H1 (cell line): ENCODE data around the gene FREM2. TPM values are rescaled to one million over a fixed set of nuclear protein-coding genes. Genes with fewer than 3 reads are reported as not detected.

ENCODE experiments used
- CTCF ChIA-PET: fragments of 300-600 bp; sonication (Branson Sonifier 250); formaldehyde crosslinking; loops from one replicate; lab custom pipeline; 2021; ENCODE audit not compliant: partially characterized antibody; lab: Charles Lee
- POLR2A ChIA-PET: fragments of 300-600 bp; sonication (Branson Sonifier 250); formaldehyde crosslinking; loops from one replicate; lab custom pipeline; 2021; ENCODE audit warnings: inconsistent platforms; ENCODE audit not compliant: partially characterized antibody; lab: Charles Lee
- DNase-seq, 2 experiments: peaks; one replicate each; pipeline versions ENCODE4 v3.0.0 to v3.0.0-alpha.2; 2010 to 2022; ENCODE audit warnings: low spot score in 2 of 2, low read depth in 1 of 2, mixed read lengths in 1 of 2
- FAIRE-seq: peaks from 2 replicates; lab custom pipeline; 2011; peaks lifted over from hg19 to GRCh38; lab: Jason Lieb, UNC
- H2AFZ ChIP-seq: 2 replicates; pipeline ENCODE4 v1.8.1; 2012; ENCODE audit warnings: low read length, inconsistent platforms
- H2AK5ac ChIP-seq: 2 replicates; pipeline ENCODE4 v1.6.1; 2013; ENCODE audit warnings: low read depth, low read length
- H2BK120ac ChIP-seq: replicated peaks from 2 replicates; pipeline ENCODE3; 2013; ENCODE audit warnings: low read depth, low read length, inconsistent platforms
- H2BK12ac ChIP-seq: 2 replicates; pipeline ENCODE4 v1.6.1; 2013; ENCODE audit warnings: low read depth, low read length
- H2BK15ac ChIP-seq: 2 replicates; pipeline ENCODE4 v1.6.1; 2013; ENCODE audit warnings: low read length
- H2BK20ac ChIP-seq: 2 replicates; pipeline ENCODE4 v1.6.1; 2013; ENCODE audit warnings: low read length
- H2BK5ac ChIP-seq: 2 replicates; pipeline ENCODE4 v1.6.1; 2013; ENCODE audit warnings: low read depth, low read length
- H3K14ac ChIP-seq: 2 replicates; pipeline ENCODE4 v1.6.1; 2013; ENCODE audit warnings: inconsistent platforms; ENCODE audit not compliant: insufficient read length
- H3K18ac ChIP-seq: 2 replicates; pipeline ENCODE4 v1.6.1; 2013; ENCODE audit warnings: low read length; ENCODE audit errors: extremely low read depth
- H3K23ac ChIP-seq: 2 replicates; pipeline ENCODE4 v1.6.1; 2013; ENCODE audit warnings: inconsistent platforms; ENCODE audit not compliant: insufficient read length
- H3K23me2 ChIP-seq: 2 replicates; pipeline ENCODE4 v1.6.1; 2013; ENCODE audit warnings: low read depth, low read length
- H3K27ac ChIP-seq: 2 replicates; pipeline ENCODE4 v1.6.1; 2011; ENCODE audit warnings: low read depth, low read length, inconsistent platforms
- H3K27me3 ChIP-seq, 4 experiments: replicated peaks in 1 of 4; 1 replicate in 1 of 4; 2 replicates in 3 of 4; pipeline versions ENCODE4 v1.6.1 to v1.8.1; 2011 to 2013; ENCODE audit warnings: low read length in 3 of 4, mild to moderate bottlenecking in 3 of 4, inconsistent platforms in 2 of 4, mixed read lengths in 2 of 4, moderate library complexity in 1 of 4; ENCODE audit not compliant: control insufficient read depth in 3 of 4, insufficient read depth in 3 of 4; ENCODE audit errors: extremely low read depth in 1 of 4
- H3K36me3 ChIP-seq, 4 experiments: 2 replicates each; pipeline versions ENCODE4 v1.6.1 to v1.8.1; 2011 to 2013; ENCODE audit warnings: mild to moderate bottlenecking in 4 of 4, low read length in 3 of 4, moderate library complexity in 2 of 4, control low read depth in 1 of 4, inconsistent platforms in 1 of 4; ENCODE audit not compliant: insufficient read depth in 4 of 4, control insufficient read depth in 2 of 4
- H3K4ac ChIP-seq: replicated peaks from 2 replicates; pipeline ENCODE3; 2013; ENCODE audit warnings: low read length, low read depth, mixed read lengths, inconsistent platforms; ENCODE audit not compliant: insufficient read length
- H3K4me1 ChIP-seq, 4 experiments: replicated peaks in 1 of 4; 1 replicate in 1 of 4; 2 replicates in 3 of 4; pipeline versions ENCODE4 v1.6.1 to v1.8.1; 2011 to 2013; ENCODE audit warnings: low read length in 3 of 4, inconsistent platforms in 2 of 4, mixed read lengths in 1 of 4; ENCODE audit not compliant: insufficient read depth in 4 of 4, control insufficient read depth in 3 of 4
- H3K4me2 ChIP-seq, 2 experiments: 2 replicates each; pipeline versions ENCODE4 v1.6.1 to v1.8.1; 2011 to 2013; ENCODE audit warnings: low read depth in 2 of 2, low read length in 2 of 2, control low read depth in 1 of 2, inconsistent platforms in 1 of 2, mild to moderate bottlenecking in 1 of 2; ENCODE audit not compliant: insufficient read depth in 1 of 2
- H3K4me3 ChIP-seq, 4 experiments: fragments of 200-600, 300-600 bp in 1 of 4; sonication (generic), shearing (Covaris generic), sonication (Bioruptor Twin) in 1 of 4; 2 replicates each; pipeline versions ENCODE4 v1.5.1 to v1.8.1; 2011 to 2016; ENCODE audit warnings: low read length in 4 of 4, low read depth in 3 of 4, control low read depth in 2 of 4, inconsistent platforms in 2 of 4, mild to moderate bottlenecking in 2 of 4, mixed read lengths in 1 of 4, moderate library complexity in 1 of 4; ENCODE audit not compliant: insufficient read depth in 2 of 4; ENCODE audit errors: extremely low read depth in 1 of 4
- H3K56ac ChIP-seq: replicated peaks from 2 replicates; pipeline ENCODE3; 2013; ENCODE audit warnings: low read depth, mild to moderate bottlenecking, mixed read lengths, low read length, inconsistent platforms; ENCODE audit not compliant: insufficient read length
- H3K79me1 ChIP-seq: 2 replicates; pipeline ENCODE4 v1.6.1; 2013; ENCODE audit warnings: low read depth, low read length, control low read depth
- H3K79me2 ChIP-seq, 2 experiments: 2 replicates each; pipeline versions ENCODE4 v1.6.1 to v1.8.1; 2012 to 2013; ENCODE audit warnings: low read length in 2 of 2, mild to moderate bottlenecking in 2 of 2, inconsistent platforms in 1 of 2; ENCODE audit not compliant: insufficient read depth in 2 of 2, control insufficient read depth in 1 of 2
- H3K9ac ChIP-seq, 4 experiments: replicated peaks in 1 of 4; 1 replicate in 1 of 4; 2 replicates in 3 of 4; pipeline versions ENCODE4 v1.6.1 to v1.8.1; 2011 to 2013; ENCODE audit warnings: low read depth in 3 of 4, low read length in 3 of 4, control low read depth in 2 of 4, mild to moderate bottlenecking in 2 of 4, moderate library complexity in 2 of 4, inconsistent platforms in 1 of 4; ENCODE audit errors: extremely low read depth in 1 of 4
- H3K9me3 ChIP-seq, 2 experiments: 2 replicates each; pipeline versions ENCODE4 v1.6.1 to v1.8.1; 2012 to 2013; ENCODE audit warnings: mild to moderate bottlenecking in 2 of 2, moderate library complexity in 2 of 2, control low read depth in 1 of 2, inconsistent platforms in 1 of 2, low read depth in 1 of 2, low read length in 1 of 2, mixed read lengths in 1 of 2; ENCODE audit not compliant: insufficient read depth in 2 of 2
- H4K20me1 ChIP-seq, 2 experiments: replicated peaks in 1 of 2; 2 replicates each; pipeline versions ENCODE3 to v1.8.1; 2011 to 2013; ENCODE audit warnings: inconsistent platforms in 2 of 2, low read length in 2 of 2, mild to moderate bottlenecking in 1 of 2; ENCODE audit not compliant: insufficient read depth in 2 of 2, control insufficient read depth in 1 of 2
- H4K5ac ChIP-seq: 2 replicates; pipeline ENCODE4 v1.6.1; 2013; ENCODE audit warnings: low read length, low read depth, mixed read lengths, inconsistent platforms; ENCODE audit not compliant: insufficient read length
- H4K8ac ChIP-seq: 2 replicates; pipeline ENCODE4 v1.8.0; 2013; ENCODE audit warnings: mild to moderate bottlenecking, moderate library complexity, low read length, inconsistent platforms; ENCODE audit not compliant: insufficient read depth; ENCODE audit errors: extremely low read depth
- H4K91ac ChIP-seq: replicated peaks from 2 replicates; pipeline ENCODE3; 2013; ENCODE audit warnings: low read length, mixed read lengths, inconsistent platforms; ENCODE audit not compliant: insufficient read length
- CEBPB ChIP-seq: IDR thresholded peaks from 2 replicates; pipeline ENCODE4 v1.6.1; 2012; ENCODE audit warnings: low read depth, low read length
- EP300 ChIP-seq, 2 experiments: IDR thresholded peaks; 1 replicate in 1 of 2; 2 replicates in 1 of 2; pipeline ENCODE4 v1.6.1; 2011 to 2012; ENCODE audit warnings: low read depth in 2 of 2, low read length in 2 of 2, mild to moderate bottlenecking in 2 of 2, borderline replicate concordance in 1 of 2, inconsistent platforms in 1 of 2, moderate library complexity in 1 of 2
- NANOG ChIP-seq: IDR thresholded peaks from 2 replicates; pipeline ENCODE4 v1.6.1; 2011; ENCODE audit warnings: low read length, low read depth, mild to moderate bottlenecking, inconsistent platforms; ENCODE audit not compliant: insufficient read depth, poor library complexity, severe bottlenecking
- POLR2A ChIP-seq, 2 experiments: IDR thresholded peaks; 1 replicate in 1 of 2; 2 replicates in 1 of 2; pipeline ENCODE4 v1.6.1; 2011; ENCODE audit warnings: low read depth in 2 of 2, low read length in 2 of 2, mild to moderate bottlenecking in 2 of 2; ENCODE audit errors: control extremely low read depth in 1 of 2
- SAP30 ChIP-seq: fragments of 300-600 bp; sonication (generic); IDR thresholded peaks from 2 replicates; pipeline ENCODE4 v1.7.1; 2012; ENCODE audit warnings: low read length, moderate library complexity, mild to moderate bottlenecking, inconsistent platforms; ENCODE audit not compliant: insufficient read depth, insufficient replicate concordance
- SIX5 ChIP-seq: IDR thresholded peaks from 2 replicates; pipeline ENCODE4 v1.6.1; 2011; ENCODE audit warnings: mild to moderate bottlenecking, low read depth, low read length
- SP1 ChIP-seq: IDR thresholded peaks from 2 replicates; pipeline ENCODE4 v1.6.1; 2011; ENCODE audit warnings: low read depth, low read length
- SP4 ChIP-seq: IDR thresholded peaks from 2 replicates; pipeline ENCODE4 v1.6.1; 2012; ENCODE audit warnings: low read length, inconsistent platforms
- TAF7 ChIP-seq: optimal IDR thresholded peaks from 2 replicates; pipeline ENCODE3; 2011; ENCODE audit warnings: low read depth, mild to moderate bottlenecking, inconsistent platforms, low read length, moderate library complexity, borderline replicate concordance
- TBP ChIP-seq: IDR thresholded peaks from 2 replicates; pipeline ENCODE4 v1.6.1; 2011; ENCODE audit warnings: low read depth, low read length, improper control_type of control experiment
- USF2 ChIP-seq: IDR thresholded peaks from 2 replicates; pipeline ENCODE4 v1.6.1; 2011; ENCODE audit warnings: low read length, improper control_type of control experiment
- YY1 ChIP-seq: IDR thresholded peaks from 2 replicates; pipeline ENCODE4 v1.6.1; 2011; ENCODE audit warnings: low read depth, mild to moderate bottlenecking, low read length
- WGBS, 2 experiments: shearing (Covaris generic) in 1 of 2; methylation state at CpG; one replicate each; pipeline versions ENCODE4 v1.1.6 to v1.1.7; 2013 to 2015; ENCODE audit warnings: low lambda C conversion rate in 2 of 2, mixed read lengths in 2 of 2, inconsistent platforms in 1 of 2, low coverage in 1 of 2, missing lambda C conversion rate in 1 of 2; ENCODE audit not compliant: insufficient replicate concordance in 2 of 2, insufficient coverage in 1 of 2, insufficient read length in 1 of 2; ENCODE audit errors: extremely low coverage in 1 of 2, missing lambda C conversion rate in 1 of 2; 5-methylcytosine and 5-hydroxymethylcytosine counted together
- polyA plus RNA-seq, 7 experiments: library from polyadenylated mRNA; depleted of rRNA in 3 of 7; stranded (reverse) in 5 of 7; unstranded in 2 of 7; fragments of >200 nt in 5 of 7; fragments of 200-250 nt in 2 of 7; gene quantifications; 1 replicate in 5 of 7; 2 replicates in 1 of 7; 4 replicates in 1 of 7; pipeline versions ENCODE4 v1.2.1 to v1.2.3, GENCODE V29; 2011 to 2013; ENCODE audit warnings: missing spikeins in 2 of 7, mixed read lengths in 2 of 7
- total RNA-seq: library from RNA; stranded (reverse); fragmentation: NEBNext Ultra II Directional; extraction: Animal tissue kit (Norgen Biotek cat#: 25700); gene quantifications from 2 replicates; pipeline ENCODE4 v1.2.1, GENCODE V29; 2021

Gene FREM2
- total and polyA plus RNA-seq, 2 of the 8 experiments (the other 6 are each of a cell fraction or from before 2014, with no cell fraction given), result 11.6 to 22.8 TPM

GRCh38 chr13:38880397-38880796, 193.5 kb downstream of the FREM2 start:
- H4K20me1 ChIP-seq, result no peaks in the 10 kb centered on the region
- H3K23me2 ChIP-seq, result no peaks in the 10 kb centered on the region
- H3K27me3 ChIP-seq, result no peaks in the 10 kb centered on the region
- no peaks in the 10 kb centered on the region for H3K79me2 ChIP-seq
- no peaks in the 10 kb centered on the region for H3K4me1 ChIP-seq
- H4K91ac ChIP-seq, result no peak overlapping the region
- DNase-seq (no peak), FAIRE-seq (no peak)
- no peak overlapping the region for H4K8ac ChIP-seq
- no peaks in the 10 kb centered on the region for H3K9me3 ChIP-seq
- H3K79me1 ChIP-seq, result no peaks in the 10 kb centered on the region
- peaks cover 0 to 14% (median 4%) of the 10 kb centered on the region in 4 experiments; a peak in 5 of 8 replicates for H3K36me3 ChIP-seq
- WGBS, 2 experiments, result 91% methylated on average over 5 of the region's 5 CpGs; no CpG with 5 or more reads in 1 of the 2 experiments
- no peak overlapping the region for H2BK120ac ChIP-seq
- no peak overlapping the region for H2BK20ac ChIP-seq
- H2BK15ac ChIP-seq, result no peak overlapping the region
- H3K56ac ChIP-seq, result no peak overlapping the region
- H3K4ac ChIP-seq, result no peak overlapping the region
- H3K27ac ChIP-seq, result no peak overlapping the region
- CTCF ChIA-PET, result interaction anchor here (0.6 to 0.8 kb wide), 2 partner anchors 10 to 435 kb away, joined by 3 to 4 read pairs; no protein-coding TSS in a partner anchor
- no peak overlapping the region for H4K5ac ChIP-seq
- H3K4me2 ChIP-seq, result no peak overlapping the region
- H3K18ac ChIP-seq, result no peak overlapping the region
- no peak overlapping the region for H2AK5ac ChIP-seq
- no peak overlapping the region for H2BK5ac ChIP-seq
- H3K14ac ChIP-seq, result no peak overlapping the region
- H2AFZ ChIP-seq, result no peak overlapping the region
- no peak overlapping the region for H2BK12ac ChIP-seq
- H3K4me3 ChIP-seq, result no peak overlapping the region
- no peak for TF ChIP-seq YY1
- TF ChIP-seq POLR2A (IDR thresholded peaks at IDR 0.05; ENCODE audit: control extremely low read depth in 1 of 2, low read depth in 2 of 2, low read length in 2 of 2), result no peak
- no peak for TF ChIP-seq SIX5
- TF ChIP-seq TBP, result no peak
- TF ChIP-seq USF2, result no peak
- TF ChIP-seq CEBPB, result no peak
- TF ChIP-seq SP1, result no peak
- TF ChIP-seq SAP30, result no peak
- TF ChIP-seq EP300 (IDR thresholded peaks at IDR 0.05; ENCODE audit: borderline replicate concordance in 1 of 2, low read depth in 2 of 2, low read length in 2 of 2), result no peak
- no peak for TF ChIP-seq SP4
- no peak for TF ChIP-seq TAF7
- TF ChIP-seq NANOG, result no peak
- TF ChIP-seq, all 59 proteins: peak for 0
- POLR2A ChIA-PET, result no interaction called here
- no peak overlapping the region for H3K9ac ChIP-seq
- H3K23ac ChIP-seq, result no peak overlapping the region
